ENCODE data around the gene PIGS.

Gene PIGS

GRCh38 chr17:28563475-28563874 lies 7.8 kb downstream of the PIGS start:
- no peak for TF ChIP-seq CTCF (IDR thresholded peaks at IDR 0.05; ENCODE audit: control insufficient read depth, extremely low read depth, insufficient read depth)
- H3K4me3 ChIP-seq (ENCODE audit: low read depth, low read length) = no peak overlapping the region
- DNase-seq (ENCODE audit: low read depth) = no peak

- H3K4me3 ChIP-seq (ENCODE audit: low read depth, low read length) = no peak overlapping the region
- no peak for DNase-seq (ENCODE audit: low read depth)
- no peak for TF ChIP-seq CTCF (IDR thresholded peaks at IDR 0.05; ENCODE audit: control insufficient read depth, extremely low read depth, insufficient read depth)
Observed at GRCh38 chr17:28555022-28555421, 16.3 kb downstream of the PIGS start.

GRCh38 chr17:28554565-28554964 lies 16.8 kb downstream of the PIGS start:
- no peak for DNase-seq (ENCODE audit: low read depth)

GRCh38 chr17:28553000-28553505 lies 18.3 kb downstream of the PIGS start:
- no peak overlapping the region for H3K4me3 ChIP-seq (ENCODE audit: low read depth, low read length)
- no peak for TF ChIP-seq CTCF (IDR thresholded peaks at IDR 0.05; ENCODE audit: control insufficient read depth, extremely low read depth, insufficient read depth)
- DNase-seq (ENCODE audit: low read depth) = no peak

More at GRCh38 chr17:28554565-28554964, 16.8 kb downstream of the PIGS start:
- peak; percentile 35 for TF ChIP-seq CTCF (IDR thresholded peaks at IDR 0.05; ENCODE audit: control insufficient read depth, extremely low read depth, insufficient read depth)
- no peak overlapping the region for H3K4me3 ChIP-seq (ENCODE audit: low read depth, low read length)

GRCh38 chr17:28552176-28552999 lies 18.9 kb downstream of the PIGS start, which contains the start of gene UNC119:
TSS of gene UNC119 (minus strand) at chr17:28552624. CDS start at chr17:28552557, 67 bp downstream.
- DNase-seq (ENCODE audit: low read depth) = no peak
- H3K4me3 ChIP-seq (ENCODE audit: low read depth, low read length) = peak within 1 kb of the TSS; percentile 86
- TF ChIP-seq CTCF (IDR thresholded peaks at IDR 0.05; ENCODE audit: control insufficient read depth, extremely low read depth, insufficient read depth) = no peak

- TF ChIP-seq CTCF (IDR thresholded peaks at IDR 0.05; ENCODE audit: control insufficient read depth, extremely low read depth, insufficient read depth) = no peak
- no peak for DNase-seq (ENCODE audit: low read depth)
- peak overlapping the region; percentile 86 for H3K4me3 ChIP-seq (ENCODE audit: low read depth, low read length)
Observed at GRCh38 chr17:28551421-28552175, 19.7 kb downstream of the PIGS start.
